Kidney (tissue), 14 donors: ENCODE measurements around the gene SP100. TPM values are rescaled to one million over a fixed set of nuclear protein-coding genes. Genes with fewer than 3 reads are reported as not detected.

Source experiments
- DNase-seq, 5 donors: peaks; one replicate each; pipeline ENCODE4 v3.0.0-alpha.2; 2013 to 2020
- FAIRE-seq: peaks from 2 replicates; lab custom pipeline; 2012; peaks lifted over from hg19 to GRCh38; lab: Jason Lieb, UNC
- H3K27ac ChIP-seq, 2 donors: one replicate each; pipeline ENCODE4 v1.7.0; 2013; ENCODE audit warnings: low read depth in 2 of 2, low read length in 2 of 2, inconsistent platforms in 1 of 2
- H3K27me3 ChIP-seq: one replicate; pipeline ENCODE4 v1.7.1; 2013; ENCODE audit warnings: low read length, inconsistent platforms; ENCODE audit not compliant: control insufficient read depth, insufficient read depth
- H3K36me3 ChIP-seq, 3 donors: one replicate each; pipeline versions ENCODE4 v1.7.0 to v1.7.1; 2013; ENCODE audit warnings: low read length in 3 of 3, control low read depth in 1 of 3, inconsistent platforms in 1 of 3; ENCODE audit not compliant: insufficient read depth in 3 of 3, control insufficient read depth in 2 of 3
- H3K4me1 ChIP-seq, 3 donors: one replicate each; pipeline versions ENCODE4 v1.7.0 to v1.7.1; 2013; ENCODE audit warnings: low read length in 3 of 3, inconsistent platforms in 1 of 3, low read depth in 1 of 3; ENCODE audit not compliant: control insufficient read depth in 2 of 3, insufficient read depth in 2 of 3
- H3K4me3 ChIP-seq, 3 donors: one replicate each; pipeline versions ENCODE4 v1.7.0 to v1.8.1; 2013; ENCODE audit warnings: low read length in 3 of 3, control low read depth in 1 of 3, inconsistent platforms in 1 of 3
- H3K9ac ChIP-seq, 3 donors: one replicate each; pipeline versions ENCODE4 v1.7.0 to v1.7.1; 2013; ENCODE audit warnings: low read length in 3 of 3, control low read depth in 1 of 3, inconsistent platforms in 1 of 3
- H3K9me3 ChIP-seq, 3 donors: one replicate each; pipeline versions ENCODE4 v1.7.0 to v1.7.1; 2013; ENCODE audit warnings: low read length in 3 of 3, control low read depth in 1 of 3, inconsistent platforms in 1 of 3; ENCODE audit not compliant: control insufficient read depth in 2 of 3, insufficient read depth in 1 of 3
- intact Hi-C: fragments of 100-400 bp; cut with DNase I; formaldehyde crosslinking; loops from one replicate; pipeline ENCODE4 v1.11.1; 2022
- polyA plus RNA-seq: library from polyadenylated mRNA; stranded (reverse); fragments of 350-450 nt; fragmentation: Illumina TruSeq; extraction: RNeasy Lipid Tissue Mini Kit (QIAGEN cat#74804); gene quantifications from one replicate; pipeline ENCODE4 v1.2.3, GENCODE V29; 2014; ENCODE audit warnings: low read depth, low replicate concordance; ENCODE audit not compliant: insufficient read depth
- total RNA-seq: library from RNA; stranded (reverse); fragmentation: NEBNext Ultra II Directional; extraction: Animal tissue kit (Norgen Biotek cat#: 25700); gene quantifications from one replicate; pipeline ENCODE4 v1.2.1, GENCODE V29; 2021
- TF ChIP-seq, protein P1 (sequence below): IDR thresholded peaks from 3 replicates; pipeline ENCODE4 v1.5.1; 2012; ENCODE audit warnings: mild to moderate bottlenecking, moderate library complexity, borderline replicate concordance; ENCODE audit not compliant: insufficient read depth; ENCODE audit errors: extremely low read depth
- donor health status: control.
- donor health status: control.
- donor health status: control.
- donor health status: control.
- donor health status: control.
- donor health status: DM: yes; HTN: yes; CAD: no.
- donor health status: Normal renal cell carcinoma (clear cell type).

Gene SP100
- total and polyA plus RNA-seq, 2 donors from 2014 or later: 35.7 to 118 TPM

GRCh38 chr2:230578106-230578505 lies 162.1 kb downstream of the SP100 start:
- Histone ChIP-seq H3K9me3 (no peaks in the 10 kb centered on the region), H3K27ac (no peak overlapping the region), H3K36me3 (no peaks in the 10 kb centered on the region), H3K4me1 (no peaks in the 10 kb centered on the region), H3K4me3 (no peak overlapping the region), H3K9ac (no peak overlapping the region), H3K27me3 (no peaks in the 10 kb centered on the region)
- FAIRE-seq (no peak), DNase-seq (no peak)
- intact Hi-C loops: no loop called here
- TF ChIP-seq, protein P1, sequence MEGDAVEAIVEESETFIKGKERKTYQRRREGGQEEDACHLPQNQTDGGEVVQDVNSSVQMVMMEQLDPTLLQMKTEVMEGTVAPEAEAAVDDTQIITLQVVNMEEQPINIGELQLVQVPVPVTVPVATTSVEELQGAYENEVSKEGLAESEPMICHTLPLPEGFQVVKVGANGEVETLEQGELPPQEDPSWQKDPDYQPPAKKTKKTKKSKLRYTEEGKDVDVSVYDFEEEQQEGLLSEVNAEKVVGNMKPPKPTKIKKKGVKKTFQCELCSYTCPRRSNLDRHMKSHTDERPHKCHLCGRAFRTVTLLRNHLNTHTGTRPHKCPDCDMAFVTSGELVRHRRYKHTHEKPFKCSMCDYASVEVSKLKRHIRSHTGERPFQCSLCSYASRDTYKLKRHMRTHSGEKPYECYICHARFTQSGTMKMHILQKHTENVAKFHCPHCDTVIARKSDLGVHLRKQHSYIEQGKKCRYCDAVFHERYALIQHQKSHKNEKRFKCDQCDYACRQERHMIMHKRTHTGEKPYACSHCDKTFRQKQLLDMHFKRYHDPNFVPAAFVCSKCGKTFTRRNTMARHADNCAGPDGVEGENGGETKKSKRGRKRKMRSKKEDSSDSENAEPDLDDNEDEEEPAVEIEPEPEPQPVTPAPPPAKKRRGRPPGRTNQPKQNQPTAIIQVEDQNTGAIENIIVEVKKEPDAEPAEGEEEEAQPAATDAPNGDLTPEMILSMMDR: no peak

DNA sequence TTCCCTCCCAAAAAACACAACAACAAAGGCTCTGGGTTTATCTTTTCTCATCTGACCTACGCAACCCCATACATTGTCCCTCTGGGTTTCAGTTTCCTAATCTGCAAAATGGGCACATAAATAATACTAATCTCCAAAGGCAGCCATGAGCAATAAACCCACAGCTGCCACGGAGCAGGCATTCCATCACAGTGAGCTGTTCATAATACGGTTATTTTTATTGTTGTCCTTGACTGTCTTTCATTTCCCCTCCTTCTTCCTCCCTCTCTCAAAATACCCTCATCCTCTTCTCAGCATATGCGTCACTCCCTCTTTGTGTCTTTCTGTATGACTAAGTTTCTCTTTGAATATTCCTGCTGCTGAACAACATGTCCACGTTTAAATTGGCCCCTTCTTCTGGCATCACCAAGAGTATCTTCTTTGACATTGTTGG lies 166.9 kb downstream of the SP100 start:
- H3K9me3 ChIP-seq: no peaks in the 10 kb centered on the region
- no peaks in the 10 kb centered on the region for H3K27me3 ChIP-seq
- DNase-seq (no peak), FAIRE-seq (no peak)
- TF ChIP-seq, protein P1: no peak
- H3K4me1 ChIP-seq: no peaks in the 10 kb centered on the region
- H3K4me3 ChIP-seq: no peak overlapping the region
- no peak overlapping the region for H3K27ac ChIP-seq
- intact Hi-C loops: no loop called here
- no peaks in the 10 kb centered on the region for H3K36me3 ChIP-seq
- no peak overlapping the region for H3K9ac ChIP-seq

DNA sequence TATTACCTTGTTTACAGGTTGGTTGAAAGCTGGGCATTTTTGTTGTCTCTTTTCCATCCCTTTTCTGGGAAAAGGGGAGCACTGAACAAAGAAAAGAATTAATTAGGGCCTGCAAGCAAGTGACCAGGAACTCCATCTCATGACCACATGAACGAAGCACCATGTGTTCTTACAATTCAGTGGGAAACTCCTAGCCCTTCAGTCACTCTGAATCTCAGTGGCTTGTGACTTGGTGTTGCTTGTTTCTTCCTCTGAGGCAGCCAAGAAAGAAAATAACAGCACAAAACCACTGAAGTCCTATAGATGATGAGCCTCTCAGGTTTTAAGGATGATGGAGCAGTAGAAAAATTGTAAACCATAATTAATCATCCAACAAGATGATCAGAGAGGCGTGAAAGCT lies 167.6 kb downstream of the SP100 start:
- Histone ChIP-seq H3K27me3 (no peaks in the 10 kb centered on the region), H3K36me3 (no peaks in the 10 kb centered on the region), H3K9ac (no peak overlapping the region), H3K4me3 (no peak overlapping the region), H3K9me3 (no peaks in the 10 kb centered on the region), H3K27ac (no peak overlapping the region), H3K4me1 (no peaks in the 10 kb centered on the region)
- FAIRE-seq (no peak), DNase-seq (no peak)
- TF ChIP-seq, protein P1: no peak
- intact Hi-C loops: no loop called here
